ENCODE results near the gene SETD3. TPM values are rescaled to one million over a fixed set of nuclear protein-coding genes. Genes with fewer than 3 reads are reported as not detected.

SETD3 gene
- total and polyA plus RNA-seq, 10 of the 15 experiments (the other 5 are each of a cell fraction or from before 2014, with no cell fraction given): 11.3 to 44.2 (median 36.5) TPM

GRCh38 chr14:99363616-99364290 is 116.9 kb downstream of the SETD3 start (continued):
- TF ChIP-seq USF2 (IDR thresholded peaks at IDR 0.05; ENCODE audit: borderline replicate concordance, low read depth, low read length) (no peak), STAT1 (conservative IDR thresholded peaks at IDR 0.05) (no peak), CBFB (IDR thresholded peaks at IDR 0.05; ENCODE audit: low read depth) (no peak), ZNF207 (IDR thresholded peaks at IDR 0.05; ENCODE audit: borderline replicate concordance) (no peak)

- POLR2A ChIA-PET: no interaction called here
- no peak for ATAC-seq
- Histone ChIP-seq H3K4me2 (ENCODE audit: control insufficient read depth, insufficient read depth) (no peak overlapping the region), H3K9me3 (replicated peaks; ENCODE audit: control insufficient read depth, insufficient read depth, low read length) (no peaks in the 10 kb centered on the region), H2AFZ (ENCODE audit: control insufficient read depth, low read depth, low read length) (no peak overlapping the region), H4K20me1 (ENCODE audit: control insufficient read depth, insufficient read depth) (no peaks in the 10 kb centered on the region), H3K4me3 (no peak overlapping the region), H3K36me3 (ENCODE audit: control insufficient read depth in 2 of 2, insufficient read depth in 2 of 2, low read length in 1 of 2) (no peaks in the 10 kb centered on the region), H3K79me2 (ENCODE audit: control insufficient read depth, insufficient read depth, low read length) (no peaks in the 10 kb centered on the region), H3K4me1 (ENCODE audit: control insufficient read depth, insufficient read depth, low read length) (no peaks in the 10 kb centered on the region), H3K27me3 (replicated peaks in 1 of 2; ENCODE audit: control insufficient read depth in 2 of 2, insufficient read depth in 2 of 2, low read length in 1 of 2) (no peaks in the 10 kb centered on the region), H3K27ac (ENCODE audit: control insufficient read depth, insufficient read depth) (no peak overlapping the region), H3K9ac (ENCODE audit: control insufficient read depth, insufficient read depth, low read length) (no peak overlapping the region)
- intact Hi-C loops (cut with micrococcal nuclease; ENCODE audit: unreplicated experiment): no loop called here
- in situ Hi-C loops (cut with MboI): no loop called here
- CTCF ChIA-PET: interaction anchor here (0.8 kb wide), 1 partner anchor 10 kb away, joined by 3 read pairs; no protein-coding TSS in a partner anchor
- WGBS (ENCODE audit: insufficient coverage, insufficient replicate concordance, low lambda C conversion rate, missing lambda C conversion rate): 70% methylated on average over 12 of the region's 12 CpGs
- RAD21 ChIA-PET (ENCODE audit: unreplicated experiment): no interaction called here
- no TSS peak for BruUV-seq (replicated peaks)
- DNase-seq (ENCODE audit: low read depth, low spot score): no peak
- SMC1A ChIA-PET (ENCODE audit: uncharacterized antibody, unreplicated experiment): no interaction called here
- no peak for FAIRE-seq
- no peak for TF ChIP-seq BCLAF1 (IDR thresholded peaks at IDR 0.05)
- no peak for TF ChIP-seq JUND (IDR thresholded peaks at IDR 0.05; ENCODE audit: low read depth, low read length)
- no peak for TF ChIP-seq TCF3 (IDR thresholded peaks at IDR 0.05; ENCODE audit: borderline replicate concordance, insufficient read depth, low read depth, low read length)
- no peak for TF ChIP-seq BMI1 (IDR thresholded peaks at IDR 0.05; ENCODE audit: borderline replicate concordance)
- TF ChIP-seq ZNF687 (IDR thresholded peaks at IDR 0.05): no peak
- no peak for TF ChIP-seq CBX3 (IDR thresholded peaks at IDR 0.05; ENCODE audit: borderline replicate concordance, low read depth)
- no peak for TF ChIP-seq HDAC2 (IDR thresholded peaks at IDR 0.05)
- TF ChIP-seq ZBED1 (IDR thresholded peaks at IDR 0.05; ENCODE audit: borderline replicate concordance): no peak
- no peak for TF ChIP-seq IKZF1 (conservative IDR thresholded peaks at IDR 0.05)
- TF ChIP-seq RUNX3 (IDR thresholded peaks at IDR 0.05; ENCODE audit: low read length): no peak
- TF ChIP-seq PML (IDR thresholded peaks at IDR 0.05; ENCODE audit: low read length): no peak
Measured at GRCh38 chr14:99363051-99363450, 117.6 kb downstream of the SETD3 start.

All from GM12878 (cell line).